ENCODE measurements around the gene MRC2. TPM values are rescaled to one million over a fixed set of nuclear protein-coding genes. Genes with fewer than 3 reads are reported as not detected.

MRC2 gene
- total RNA-seq, 1 donor from 2014 or later = 361 TPM

DNA sequence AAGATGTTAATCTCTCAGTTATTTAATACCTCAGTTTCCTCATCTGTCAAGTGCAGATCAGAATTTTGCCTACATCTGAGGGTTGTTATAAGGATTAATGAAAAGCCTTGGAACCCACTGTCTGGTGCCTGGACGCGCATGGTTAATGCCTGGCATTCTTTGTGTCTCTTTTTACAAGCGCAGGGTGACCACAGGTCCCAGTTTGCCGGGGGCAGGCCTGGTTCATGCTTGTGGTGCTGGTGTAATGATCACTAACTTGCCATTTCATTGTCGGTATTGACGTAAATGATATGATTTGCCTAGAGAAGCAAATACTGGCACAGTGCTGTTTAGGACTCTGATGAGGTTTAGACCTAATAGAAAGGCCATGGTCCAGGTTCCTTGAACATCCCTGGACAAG is 23.1 kb downstream of the MRC2 start:
- Histone ChIP-seq H3K27me3 (ENCODE audit: insufficient read depth, low read length) (no peaks in the 10 kb centered on the region), H3K79me2 (ENCODE audit: insufficient read depth, low read length) (peaks cover 77% of the 10 kb centered on the region), H3K9me3 (ENCODE audit: insufficient read depth, low read depth, low read length) (no peaks in the 10 kb centered on the region), H3K9ac (ENCODE audit: low read length) (no peak overlapping the region), H3K4me1 (ENCODE audit: insufficient read depth, low read length) (peaks cover 24% of the 10 kb centered on the region), H3K4me2 (ENCODE audit: low read length) (no peak overlapping the region), H4K20me1 (ENCODE audit: insufficient read depth, low read length) (peaks cover 79% of the 10 kb centered on the region), H3K27ac (ENCODE audit: low read depth, low read length) (no peak overlapping the region), H3K36me3 (ENCODE audit: insufficient read depth, low read length) (no peaks in the 10 kb centered on the region), H2AFZ (ENCODE audit: low read depth, low read length) (no peak overlapping the region), H3K4me3 (ENCODE audit: insufficient read depth, low read depth, low read length) (no peak overlapping the region)
- no peak for DNase-seq (ENCODE audit: low read depth)
- no peak for FAIRE-seq
- Mint-ChIP-seq H3K4me1 (ENCODE audit: low read depth, unreplicated experiment) (peaks cover 31% of the 10 kb centered on the region), H3K27ac (ENCODE audit: unreplicated experiment) (no peak overlapping the region), H3K9me3 (ENCODE audit: unreplicated experiment) (no peaks in the 10 kb centered on the region), H3K27me3 (ENCODE audit: low read depth, unreplicated experiment) (no peaks in the 10 kb centered on the region), H3K4me3 (ENCODE audit: unreplicated experiment) (no peak overlapping the region), H3K36me3 (ENCODE audit: low read depth, unreplicated experiment) (peaks cover 15% of the 10 kb centered on the region)
- TF ChIP-seq CTCF (IDR thresholded peaks at IDR 0.05; ENCODE audit: insufficient read depth, low read depth, low read length) (no peak), EZH2 (IDR thresholded peaks at IDR 0.05; ENCODE audit: insufficient read depth, low read length) (no peak)

DNA sequence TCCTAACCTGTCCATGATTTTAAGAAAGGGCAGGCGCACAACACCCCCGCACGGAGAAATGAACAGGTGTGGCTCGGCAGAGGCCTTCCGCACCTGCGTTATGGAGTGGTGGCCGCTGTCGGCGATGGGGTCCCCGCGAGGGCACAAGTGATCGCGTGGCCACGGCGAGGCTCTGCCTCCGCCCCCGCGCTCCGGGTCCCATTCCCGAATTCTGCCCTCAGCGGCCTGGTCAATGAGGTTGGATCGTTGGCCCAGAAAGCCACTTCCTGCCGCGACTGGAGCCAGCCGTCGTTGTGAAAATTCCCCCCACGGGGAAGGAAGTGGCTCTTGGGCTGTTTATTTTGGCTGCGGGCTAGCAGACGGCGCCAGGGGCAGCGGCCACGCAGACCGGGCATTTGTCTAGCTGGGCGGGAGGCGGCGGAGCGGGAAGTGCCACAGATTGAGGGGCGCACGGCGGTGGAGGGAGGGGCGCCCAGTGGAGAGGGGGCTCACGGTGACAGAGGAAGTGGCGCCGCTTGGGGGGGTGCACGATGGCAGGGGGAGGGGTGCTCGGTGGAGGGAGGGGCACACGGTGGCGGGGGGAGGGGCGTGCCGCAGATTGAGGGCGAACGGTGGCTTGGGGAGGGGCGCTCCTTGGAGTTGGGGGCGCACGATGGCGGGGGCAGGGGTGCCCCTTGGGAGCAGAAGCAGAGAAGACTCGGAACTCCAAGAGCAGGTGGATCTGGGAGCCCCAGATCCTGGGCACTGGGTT is 25.0 kb downstream of the MRC2 start:
- no peaks in the 10 kb centered on the region for H3K27me3 Mint-ChIP-seq (ENCODE audit: low read depth, unreplicated experiment)

More for the DNA sequence above, 25.0 kb downstream of the MRC2 start:
- Histone ChIP-seq H3K9ac (ENCODE audit: low read length) (peak overlapping the region; percentile 76), H3K27me3 (ENCODE audit: insufficient read depth, low read length) (no peaks in the 10 kb centered on the region), H4K20me1 (ENCODE audit: insufficient read depth, low read length) (peaks cover 82% of the 10 kb centered on the region), H3K4me1 (ENCODE audit: insufficient read depth, low read length) (peaks cover 24% of the 10 kb centered on the region), H3K27ac (ENCODE audit: low read depth, low read length) (peak overlapping the region; percentile 61), H3K9me3 (ENCODE audit: insufficient read depth, low read depth, low read length) (no peaks in the 10 kb centered on the region), H3K4me3 (ENCODE audit: insufficient read depth, low read depth, low read length) (peak overlapping the region; percentile 45), H3K79me2 (ENCODE audit: insufficient read depth, low read length) (peaks cover 78% of the 10 kb centered on the region), H3K4me2 (ENCODE audit: low read length) (peak overlapping the region; percentile 88), H3K36me3 (ENCODE audit: insufficient read depth, low read length) (no peaks in the 10 kb centered on the region), H2AFZ (ENCODE audit: low read depth, low read length) (peak overlapping the region; percentile 20)
- peak; percentile 73 for DNase-seq (ENCODE audit: low read depth)
- FAIRE-seq = no peak
- peaks cover 36% of the 10 kb centered on the region for H3K4me1 Mint-ChIP-seq (ENCODE audit: low read depth, unreplicated experiment)
- H3K36me3 Mint-ChIP-seq (ENCODE audit: low read depth, unreplicated experiment) = peaks cover 22% of the 10 kb centered on the region
- peak overlapping the region; percentile 83 for H3K27ac Mint-ChIP-seq (ENCODE audit: unreplicated experiment)
- TF ChIP-seq CTCF (IDR thresholded peaks at IDR 0.05; ENCODE audit: insufficient read depth, low read depth, low read length) (no peak), EZH2 (IDR thresholded peaks at IDR 0.05; ENCODE audit: insufficient read depth, low read length) (no peak)
- no peaks in the 10 kb centered on the region for H3K9me3 Mint-ChIP-seq (ENCODE audit: unreplicated experiment)
- H3K4me3 Mint-ChIP-seq (ENCODE audit: unreplicated experiment) = peak overlapping the region; percentile 67
